ENCODE results near the gene SLC25A29. TPM values are rescaled to one million over a fixed set of nuclear protein-coding genes. Genes with fewer than 3 reads are reported as not detected.
"Not testable (repeated sequence)": the region's sequence is repeated elsewhere in the genome, so short reads cannot be mapped to it uniquely, and the experiment has no call there.

SLC25A29 gene
- total RNA-seq, 1 donor, result 11.5 TPM

DNA sequence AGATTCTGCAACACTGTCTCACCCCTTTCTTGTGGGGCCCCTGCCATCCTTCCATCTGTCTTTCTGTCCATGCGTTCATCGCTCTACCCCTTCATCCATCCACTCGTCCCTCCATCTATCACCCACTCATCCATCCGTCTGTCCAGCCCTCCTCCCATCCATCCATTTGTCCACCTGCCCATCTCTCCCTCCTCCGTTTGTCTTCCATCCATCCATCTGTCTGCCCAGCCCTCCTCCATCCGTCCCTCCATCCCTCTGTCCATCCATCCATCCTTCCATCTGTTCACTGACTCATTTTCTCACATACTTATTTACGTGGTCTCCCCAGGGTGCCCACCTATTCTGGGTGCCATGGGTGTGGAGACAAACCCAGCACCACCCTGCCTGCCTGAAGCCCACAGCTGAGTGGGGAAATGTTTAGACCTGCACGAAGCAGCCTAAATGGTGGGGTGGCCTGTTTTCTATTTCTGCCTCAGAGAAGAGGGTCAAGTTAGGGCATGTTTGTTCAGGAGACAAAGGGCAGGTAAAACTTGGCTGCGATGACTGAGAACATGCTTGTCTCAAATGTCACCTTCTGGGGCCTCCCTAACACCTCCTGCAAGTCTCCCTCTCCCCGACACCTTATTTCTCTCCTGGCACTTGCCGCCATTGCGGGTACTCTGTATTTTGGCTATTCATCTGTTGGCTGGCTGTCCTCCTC is 14.1 kb upstream of the SLC25A29 start:
- TF ChIP-seq, protein P1, sequence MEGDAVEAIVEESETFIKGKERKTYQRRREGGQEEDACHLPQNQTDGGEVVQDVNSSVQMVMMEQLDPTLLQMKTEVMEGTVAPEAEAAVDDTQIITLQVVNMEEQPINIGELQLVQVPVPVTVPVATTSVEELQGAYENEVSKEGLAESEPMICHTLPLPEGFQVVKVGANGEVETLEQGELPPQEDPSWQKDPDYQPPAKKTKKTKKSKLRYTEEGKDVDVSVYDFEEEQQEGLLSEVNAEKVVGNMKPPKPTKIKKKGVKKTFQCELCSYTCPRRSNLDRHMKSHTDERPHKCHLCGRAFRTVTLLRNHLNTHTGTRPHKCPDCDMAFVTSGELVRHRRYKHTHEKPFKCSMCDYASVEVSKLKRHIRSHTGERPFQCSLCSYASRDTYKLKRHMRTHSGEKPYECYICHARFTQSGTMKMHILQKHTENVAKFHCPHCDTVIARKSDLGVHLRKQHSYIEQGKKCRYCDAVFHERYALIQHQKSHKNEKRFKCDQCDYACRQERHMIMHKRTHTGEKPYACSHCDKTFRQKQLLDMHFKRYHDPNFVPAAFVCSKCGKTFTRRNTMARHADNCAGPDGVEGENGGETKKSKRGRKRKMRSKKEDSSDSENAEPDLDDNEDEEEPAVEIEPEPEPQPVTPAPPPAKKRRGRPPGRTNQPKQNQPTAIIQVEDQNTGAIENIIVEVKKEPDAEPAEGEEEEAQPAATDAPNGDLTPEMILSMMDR (IDR thresholded peaks at IDR 0.05; ENCODE audit: insufficient read depth, low read length), result no peak
- H3K4me3 ChIP-seq (ENCODE audit: low read depth, low read length), result no peak overlapping the region
- no peak for DNase-seq (ENCODE audit: low read depth)

DNA sequence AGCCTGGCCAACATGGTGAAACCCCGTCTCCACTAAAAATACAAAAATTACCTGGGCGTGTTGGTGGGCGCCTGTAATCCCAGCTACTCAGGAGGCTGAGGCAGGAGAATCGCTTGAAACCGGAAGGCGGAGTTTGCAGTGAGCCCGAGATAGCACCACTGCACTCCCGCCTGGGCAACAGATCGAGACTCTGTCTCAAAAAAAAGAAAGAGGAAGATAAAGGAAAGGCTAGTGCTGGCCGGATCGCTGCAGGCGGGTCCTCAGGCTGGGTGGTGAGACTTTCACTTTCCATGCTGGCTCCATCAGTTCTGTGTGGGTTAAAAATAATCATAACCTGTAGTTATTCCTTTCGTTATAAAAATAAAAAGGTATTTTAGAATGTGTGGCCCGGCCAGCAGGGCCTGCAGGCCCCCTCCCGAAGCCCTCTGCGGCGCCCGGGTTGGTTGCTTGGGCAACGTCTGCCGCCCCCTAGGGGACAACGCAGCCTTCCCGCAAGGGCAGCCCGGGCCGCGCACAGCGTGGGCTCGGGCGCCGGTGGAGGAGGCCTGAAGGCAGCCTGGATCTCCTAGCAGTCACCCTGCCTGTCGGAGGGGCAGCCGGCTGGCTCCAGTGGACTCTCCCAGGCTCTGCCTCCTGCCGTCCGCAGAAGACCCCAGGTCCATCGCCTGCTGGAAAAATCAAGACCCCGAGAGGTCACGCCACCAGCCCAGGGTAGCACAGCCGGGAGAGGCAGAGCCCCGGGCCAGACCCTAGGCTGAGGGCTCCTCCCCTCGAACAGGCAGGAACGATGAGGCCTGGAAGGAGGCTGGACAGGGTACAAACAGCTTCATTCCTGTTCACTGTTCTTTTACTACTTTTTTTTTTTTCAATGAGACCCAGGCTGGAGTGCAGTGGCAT is 11.9 kb upstream of the SLC25A29 start:
- no peak overlapping the region for H3K4me3 ChIP-seq (ENCODE audit: low read depth, low read length)
- peak; percentile 60 for DNase-seq (ENCODE audit: low read depth)
- TF ChIP-seq, protein P1 (IDR thresholded peaks at IDR 0.05; ENCODE audit: insufficient read depth, low read length), result peak; percentile 77

DNA sequence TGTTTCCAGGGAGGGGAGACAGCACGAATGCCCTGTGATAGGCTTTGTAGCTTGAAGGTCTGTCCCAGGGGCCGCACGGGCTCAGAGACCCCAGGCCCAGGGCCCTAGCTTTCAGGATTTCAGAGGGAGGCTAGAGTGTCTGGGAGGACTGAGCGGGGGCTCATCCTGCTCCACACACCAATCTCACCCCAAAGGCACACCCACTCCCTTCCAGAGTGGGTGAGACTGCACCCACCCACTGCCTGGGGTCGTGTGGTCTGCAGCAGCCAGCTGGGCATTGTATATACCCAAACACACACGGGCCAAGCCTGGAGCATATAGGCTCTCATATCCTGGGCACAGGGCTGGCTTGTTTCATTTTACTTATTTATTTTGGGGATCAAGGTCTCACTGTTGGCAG is 11.1 kb upstream of the SLC25A29 start:
- DNase-seq (ENCODE audit: low read depth), result no peak
- H3K4me3 ChIP-seq (ENCODE audit: low read depth, low read length), result no peak overlapping the region
- TF ChIP-seq, protein P1 (IDR thresholded peaks at IDR 0.05; ENCODE audit: insufficient read depth, low read length), result no peak

DNA sequence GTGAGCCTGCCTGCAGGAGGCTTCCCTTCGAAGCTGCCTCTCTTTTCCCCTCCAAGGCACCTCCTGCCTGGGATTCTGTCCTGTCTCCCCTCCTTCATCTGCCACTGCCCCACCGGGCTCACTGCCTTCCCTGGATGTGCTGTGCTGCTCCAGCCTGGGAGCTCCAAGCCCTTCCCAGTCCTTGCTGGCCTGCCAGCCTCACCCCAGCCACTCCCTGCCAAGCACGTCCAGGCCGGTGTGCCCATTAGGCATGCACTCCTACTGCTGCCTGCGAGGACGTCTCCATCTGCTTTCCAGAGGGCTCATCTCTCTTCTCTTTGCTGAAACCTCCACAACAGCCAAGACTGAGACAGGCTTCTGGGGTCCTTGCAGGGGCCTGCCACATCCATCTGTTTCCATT is 8.5 kb upstream of the SLC25A29 start:
- no peak for DNase-seq (ENCODE audit: low read depth)
- TF ChIP-seq, protein P1 (IDR thresholded peaks at IDR 0.05; ENCODE audit: insufficient read depth, low read length), result no peak
- no peak overlapping the region for H3K4me3 ChIP-seq (ENCODE audit: low read depth, low read length)

DNA sequence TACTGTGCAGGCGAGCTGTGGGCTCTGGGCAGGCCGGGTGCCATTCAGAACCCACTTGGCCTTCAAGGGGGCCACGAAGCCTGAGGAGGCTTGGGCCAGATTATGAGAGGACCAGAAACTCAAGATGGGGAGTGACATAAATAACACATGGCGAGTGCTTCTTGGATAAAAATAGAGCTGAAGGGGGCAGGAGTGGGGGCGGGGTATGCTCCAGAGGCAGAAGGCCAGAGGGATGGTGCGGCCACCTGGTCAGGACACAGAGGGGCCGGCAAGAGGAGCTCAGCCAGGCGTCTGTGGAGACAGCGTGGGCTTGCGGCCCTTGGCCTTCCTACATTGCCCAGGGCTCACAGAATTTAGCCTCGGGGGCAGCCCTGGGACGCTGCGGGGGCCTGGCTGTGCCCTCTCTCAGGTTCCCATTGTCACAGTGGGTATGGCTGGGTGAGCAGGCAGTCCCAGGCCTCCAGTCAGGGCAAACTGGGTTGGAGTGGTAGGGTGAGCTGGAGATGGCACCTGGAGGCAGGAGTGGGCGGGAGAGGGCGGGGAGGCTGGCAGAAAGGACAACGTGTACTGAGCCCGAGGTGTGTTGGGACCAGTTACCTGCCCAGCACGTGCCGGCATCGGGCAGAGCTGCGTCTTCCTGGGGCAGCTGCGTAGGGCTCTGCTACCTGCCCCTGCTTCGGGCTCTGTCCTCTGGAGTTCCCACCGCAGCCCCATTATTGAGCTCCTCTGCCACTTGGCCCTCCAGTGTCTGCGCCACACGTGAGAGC is 7.4 kb upstream of the SLC25A29 start:
- TF ChIP-seq, protein P1 (IDR thresholded peaks at IDR 0.05; ENCODE audit: insufficient read depth, low read length), result no peak
- no peak for DNase-seq (ENCODE audit: low read depth)
- H3K4me3 ChIP-seq (ENCODE audit: low read depth, low read length), result no peak overlapping the region

DNA sequence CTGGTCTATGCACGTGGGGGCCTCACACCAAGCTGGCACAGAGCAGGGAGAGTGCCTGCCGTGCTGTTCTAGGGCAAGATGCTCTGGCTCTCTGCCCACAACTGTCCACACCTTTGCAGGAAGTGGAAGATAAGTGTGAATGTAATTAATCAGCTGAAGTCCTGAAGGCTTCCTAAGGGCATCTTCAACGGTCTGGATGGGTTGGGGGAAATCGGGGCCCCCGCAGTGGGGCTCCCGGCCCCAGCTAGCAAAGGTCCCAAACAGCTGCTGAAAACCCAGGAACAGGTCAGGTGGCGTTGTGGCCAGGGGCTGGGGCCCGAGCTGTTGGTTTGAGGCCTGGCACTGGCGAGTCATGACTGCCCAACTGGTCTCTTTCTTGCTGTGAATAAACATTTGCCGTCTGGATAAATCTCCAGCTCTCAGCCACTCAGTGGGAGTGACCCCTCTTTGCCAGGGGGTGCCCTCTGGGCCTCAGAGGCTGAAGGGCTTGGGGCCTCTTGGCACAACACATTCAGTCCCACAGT is 6.7 kb upstream of the SLC25A29 start:
- TF ChIP-seq, protein P1 (IDR thresholded peaks at IDR 0.05; ENCODE audit: insufficient read depth, low read length), result no peak
- DNase-seq (ENCODE audit: low read depth), result no peak
- H3K4me3 ChIP-seq (ENCODE audit: low read depth, low read length), result no peak overlapping the region

DNA sequence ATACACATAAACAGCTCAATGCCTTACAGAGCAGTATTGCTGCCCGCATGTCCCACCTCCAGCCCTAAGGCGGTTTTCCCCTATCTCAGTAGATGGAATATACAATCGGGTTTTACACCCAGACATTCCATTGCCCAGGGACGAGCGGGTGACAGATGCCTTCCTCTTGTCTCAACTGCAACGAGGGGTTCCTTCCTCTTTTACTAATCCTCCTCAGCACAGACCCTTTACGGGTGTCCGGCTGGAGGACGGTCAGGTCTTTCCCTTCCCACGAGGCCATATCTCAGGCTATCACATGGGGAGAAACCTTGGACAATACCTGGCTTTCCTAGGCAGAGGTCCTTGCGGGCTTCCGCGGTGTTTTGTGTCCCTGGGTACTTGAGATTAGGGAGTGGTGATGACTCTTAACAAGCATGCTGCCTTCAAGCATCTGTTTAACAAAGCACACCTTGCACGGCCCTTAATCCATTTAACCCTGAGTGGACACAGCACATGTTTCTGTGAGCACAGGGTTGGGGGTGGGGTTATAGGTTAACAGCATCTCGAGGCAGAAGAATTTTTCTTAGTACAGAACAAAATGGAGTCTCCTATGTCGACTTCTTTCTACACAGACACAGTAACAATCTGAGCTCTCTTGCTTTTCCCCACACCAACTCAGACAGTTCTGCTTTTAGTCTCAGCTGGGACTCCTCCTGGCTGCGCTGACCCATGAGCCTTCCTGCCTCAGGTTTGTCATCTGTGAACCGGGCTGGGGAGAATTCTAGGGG is 6.0 kb upstream of the SLC25A29 start:
- DNase-seq (ENCODE audit: low read depth); H3K4me3 ChIP-seq (ENCODE audit: low read depth, low read length): not testable (repeated sequence)
